IMR-90 (cell line): ENCODE measurements around the gene PC. TPM values are rescaled to one million over a fixed set of nuclear protein-coding genes. Genes with fewer than 3 reads are reported as not detected.

Experiments used
- ATAC-seq: fragments of 200-7000 bp; cut with Tn5 transposase; 2 replicates; pipeline ENCODE4 v1.9.1; 2020; ENCODE audit warnings: low read depth, mild to moderate bottlenecking, moderate library complexity
- BruUV-seq: library from RNA; stranded (reverse); fragments of 400-500 nt; replicated peaks from 2 replicates; lab custom pipeline; 2021; lab: Mats Ljungman, UMichigan
- CTCF ChIA-PET: fragments of 300-600 bp; formaldehyde crosslinking; extraction: SDS; loops from one replicate; lab custom pipeline; 2021; ENCODE audit warnings: antibody characterized with exemption; lab: Yijun Ruan, JAX
- POLR2A ChIA-PET: fragments of 300-600 bp; sonication (Branson Sonifier 250); formaldehyde crosslinking; loops from one replicate; lab custom pipeline; 2022; ENCODE audit warnings: antibody characterized with exemption; ENCODE audit not compliant: unreplicated experiment; lab: Charles Lee
- DNase-seq: peaks from one replicate; pipeline ENCODE4 v3.0.0; 2013
- H2AFZ ChIP-seq: replicated peaks from 2 replicates; pipeline ENCODE3; 2013; ENCODE audit warnings: low read length, mild to moderate bottlenecking; ENCODE audit not compliant: poor library complexity
- H2AK5ac ChIP-seq: 2 replicates; pipeline ENCODE4 v1.6.1; 2013; ENCODE audit warnings: low read depth, low read length, inconsistent platforms
- H2AK9ac ChIP-seq: replicated peaks from 2 replicates; pipeline ENCODE3; 2013; ENCODE audit warnings: mild to moderate bottlenecking, low read depth, low read length, moderate library complexity; ENCODE audit not compliant: poor library complexity
- H2BK120ac ChIP-seq: 2 replicates; pipeline ENCODE4 v1.6.1; 2013; ENCODE audit warnings: low read depth, low read length, inconsistent platforms
- H2BK15ac ChIP-seq: 3 replicates; pipeline ENCODE4 v1.6.1; 2013; ENCODE audit warnings: low read depth, low read length, inconsistent platforms
- H2BK20ac ChIP-seq: 2 replicates; pipeline ENCODE4 v1.6.1; 2013; ENCODE audit warnings: low read depth, mild to moderate bottlenecking, inconsistent platforms, low read length, moderate library complexity
- H2BK5ac ChIP-seq: 2 replicates; pipeline ENCODE4 v1.6.1; 2013; ENCODE audit warnings: mild to moderate bottlenecking, low read depth, low read length, inconsistent platforms; ENCODE audit not compliant: poor library complexity, severe bottlenecking
- H3K14ac ChIP-seq: replicated peaks from 2 replicates; pipeline ENCODE4 v1.6.1; 2013; ENCODE audit warnings: low read depth, low read length, inconsistent platforms
- H3K18ac ChIP-seq: 2 replicates; pipeline ENCODE4 v1.6.1; 2013; ENCODE audit warnings: low read depth, low read length, control low read depth
- H3K23ac ChIP-seq: 2 replicates; pipeline ENCODE4 v1.6.1; 2013; ENCODE audit warnings: low read depth, low read length, inconsistent platforms
- H3K27ac ChIP-seq: 2 replicates; pipeline ENCODE4 v1.5.1; 2013; ENCODE audit warnings: mild to moderate bottlenecking, control low read depth, low read length; ENCODE audit not compliant: insufficient read depth
- H3K27me3 ChIP-seq: 2 replicates; pipeline ENCODE4 v1.6.1; 2013; ENCODE audit warnings: low read length; ENCODE audit not compliant: control insufficient read depth, insufficient read depth
- H3K36me3 ChIP-seq: 2 replicates; pipeline ENCODE4 v1.6.1; 2013; ENCODE audit warnings: low read length, mixed read lengths; ENCODE audit not compliant: control insufficient read depth, insufficient read depth
- H3K4ac ChIP-seq: 2 replicates; pipeline ENCODE4 v1.6.1; 2013; ENCODE audit warnings: low read depth, low read length, inconsistent platforms
- H3K4me1 ChIP-seq: 2 replicates; pipeline ENCODE4 v1.6.1; 2013; ENCODE audit warnings: low read length, mixed read lengths; ENCODE audit not compliant: control insufficient read depth, insufficient read depth
- H3K4me2 ChIP-seq: 2 replicates; pipeline ENCODE4 v1.6.1; 2013; ENCODE audit warnings: low read depth, mild to moderate bottlenecking, control low read depth, low read length, moderate library complexity
- H3K4me3 ChIP-seq: 2 replicates; pipeline ENCODE4 v1.5.1; 2013; ENCODE audit warnings: low read depth, mild to moderate bottlenecking, control low read depth, low read length, moderate library complexity; ENCODE audit not compliant: insufficient read depth
- H3K56ac ChIP-seq: 2 replicates; pipeline ENCODE4 v1.6.1; 2013; ENCODE audit warnings: low read length, inconsistent platforms; ENCODE audit not compliant: insufficient read depth; ENCODE audit errors: extremely low read depth
- H3K79me1 ChIP-seq, 2 experiments: 2 replicates each; pipeline ENCODE4 v1.6.1; 2013; ENCODE audit warnings: low read length in 2 of 2, inconsistent platforms in 1 of 2, low read depth in 1 of 2
- H3K9ac ChIP-seq: 2 replicates; pipeline ENCODE4 v1.6.1; 2013; ENCODE audit warnings: low read depth, low read length, control low read depth
- H3K9me1 ChIP-seq: 2 replicates; pipeline ENCODE4 v1.6.1; 2013; ENCODE audit warnings: low read length, inconsistent platforms; ENCODE audit not compliant: insufficient read depth
- H3K9me3 ChIP-seq: 2 replicates; pipeline ENCODE4 v1.6.1; 2013; ENCODE audit warnings: low read length; ENCODE audit not compliant: control insufficient read depth, insufficient read depth
- H4K20me1 ChIP-seq: 2 replicates; pipeline ENCODE4 v1.6.1; 2013; ENCODE audit warnings: low read length, inconsistent platforms; ENCODE audit not compliant: insufficient read depth
- H4K5ac ChIP-seq: 2 replicates; pipeline ENCODE4 v1.6.1; 2013; ENCODE audit warnings: mild to moderate bottlenecking, low read depth, low read length, control low read depth
- H4K8ac ChIP-seq, 2 experiments: 2 replicates each; pipeline ENCODE4 v1.6.1; 2013; ENCODE audit warnings: low read depth in 2 of 2, low read length in 2 of 2, control low read depth in 1 of 2, inconsistent platforms in 1 of 2
- H4K91ac ChIP-seq: 2 replicates; pipeline ENCODE4 v1.6.1; 2013; ENCODE audit warnings: low read depth, low read length, inconsistent platforms; ENCODE audit not compliant: insufficient read depth
- BHLHE40 ChIP-seq: fragments of 150-350 bp; IDR thresholded peaks from 2 replicates; pipeline ENCODE4 v1.6.1; 2016; ENCODE audit warnings: mild to moderate bottlenecking, low read depth, low read length
- POLR2A ChIP-seq: IDR thresholded peaks from 2 replicates; pipeline ENCODE4 v1.6.1; 2012; ENCODE audit warnings: mild to moderate bottlenecking, low read depth, low read length
- WGBS, 2 experiments: methylation state at CpG; one replicate each; pipeline versions ENCODE4 v1.1.5 to v1.1.7; 2013; ENCODE audit warnings: missing lambda C conversion rate in 2 of 2; ENCODE audit not compliant: insufficient read length in 1 of 2; ENCODE audit errors: extremely low coverage in 2 of 2; 5-methylcytosine and 5-hydroxymethylcytosine counted together
- dilution Hi-C: fragments of 300-500 bp; cut with HindIII; formaldehyde crosslinking; loops from one replicate; pipeline ENCODE4 v1.14.3; 2018; ENCODE audit warnings: low sequenced_read_pairs; ENCODE audit not compliant: unreplicated experiment
- in situ Hi-C: fragments of 300-500 bp; cut with MboI; formaldehyde crosslinking; loops from 3 replicates; pipeline ENCODE4 v1.14.3; 2019; ENCODE audit warnings: low sequenced_read_pairs, inconsistent platforms, mixed read lengths
- intact Hi-C: fragments of 100-400 bp; cut with micrococcal nuclease; formaldehyde crosslinking; loops from 2 replicates; pipeline ENCODE4 v1.10.0; 2022
- polyA plus RNA-seq, 3 experiments: library from polyadenylated mRNA; depleted of rRNA; stranded (reverse); fragments of >200 nt; gene quantifications; 2 replicates each; pipeline ENCODE4 v1.2.3, GENCODE V29; 2012; ENCODE audit warnings: low replicate concordance in 1 of 3
- total RNA-seq: library from RNA; depleted of rRNA; stranded (reverse); fragments of >200 nt; gene quantifications from 2 replicates; pipeline ENCODE4 v1.2.3, GENCODE V29; 2012

PC gene
- total and polyA plus RNA-seq, 2 of the 4 experiments (the other 2 are of a cell fraction) = 13.6 to 15.7 TPM

DNA sequence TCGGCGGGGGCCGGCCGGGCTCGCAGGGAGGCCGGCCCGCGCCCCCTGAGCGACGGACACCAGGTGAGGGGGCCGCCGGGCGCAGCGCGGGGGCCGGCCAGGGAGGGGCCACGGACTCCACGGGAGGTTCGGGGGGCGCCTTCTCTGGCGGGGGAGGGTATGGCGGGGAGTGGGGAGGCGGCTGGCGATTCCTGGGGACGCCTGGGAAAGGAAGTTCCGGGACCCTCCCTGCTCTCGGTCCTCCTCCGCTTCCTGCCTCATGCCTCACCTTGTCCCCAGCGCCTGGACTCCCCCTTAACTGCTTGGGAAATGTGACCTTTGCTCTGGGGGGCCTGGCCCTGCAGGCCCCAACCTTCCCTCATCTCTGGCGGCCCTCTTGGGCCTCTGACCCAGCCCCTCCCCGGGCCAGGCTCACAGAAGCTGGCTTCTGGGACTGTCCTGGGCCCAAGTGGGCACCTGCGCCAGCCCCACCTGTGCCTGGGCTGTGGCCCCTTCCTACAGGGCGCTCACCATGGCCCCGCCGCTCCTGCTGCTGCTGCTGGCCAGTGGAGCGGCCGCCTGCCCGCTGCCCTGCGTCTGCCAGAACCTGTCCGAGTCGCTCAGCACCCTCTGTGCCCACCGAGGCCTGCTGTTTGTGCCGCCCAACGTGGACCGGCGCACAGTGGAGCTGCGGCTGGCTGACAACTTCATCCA is 100.8 kb downstream of the PC start:
- Histone ChIP-seq H4K5ac (peak overlapping the region; percentile 74; the same call in 1 of the 2 replicates), H3K36me3 (peaks cover 22% of the 10 kb centered on the region; the same call in 1 of the 2 replicates), H2AK5ac (peak overlapping the region; percentile 75), H2BK20ac (no peak overlapping the region), H2BK5ac (peak overlapping the region; percentile 13), H3K9me3 (no peaks in the 10 kb centered on the region), H2BK120ac (no peak overlapping the region), H3K79me1 (peaks cover 3 to 30% of the 10 kb centered on the region in 2 experiments; a peak in 2 of 4 replicates), H3K18ac (no peak overlapping the region), H4K8ac (peak overlapping the region in 1 of 2 experiments; percentile 85; a peak in 2 of 4 replicates), H3K4ac (peak overlapping the region; percentile 80), H3K4me1 (peaks cover 4% of the 10 kb centered on the region), H3K56ac (peak overlapping the region; percentile 65; the same call in 1 of the 2 replicates), H2BK15ac (no peak overlapping the region), H2AK9ac (peak overlapping the region; percentile 99), H2AFZ (peak overlapping the region; percentile 93), H3K4me3 (peak overlapping the region; percentile 57), H3K4me2 (peak overlapping the region; percentile 87), H4K91ac (peak overlapping the region; percentile 72; the same call in 1 of the 2 replicates), H3K9me1 (peaks cover 15% of the 10 kb centered on the region; the same call in 1 of the 2 replicates), H3K23ac (peak overlapping the region; percentile 52; the same call in 1 of the 2 replicates), H3K14ac (peak overlapping the region; percentile 64), H4K20me1 (peaks cover 6% of the 10 kb centered on the region; the same call in 1 of the 2 replicates), H3K9ac (peak overlapping the region; percentile 76; the same call in 1 of the 2 replicates), H3K27me3 (no peaks in the 10 kb centered on the region), H3K27ac (peak overlapping the region; percentile 56; the same call in 1 of the 2 replicates)
- WGBS, 2 experiments = 77% methylated on average over 10 of the region's 47 CpGs; no CpG with 5 or more reads in 1 of the 2 experiments
- POLR2A ChIA-PET = no interaction called here
- in situ Hi-C loops = no loop called here
- no peak for ATAC-seq
- no TSS peak for BruUV-seq
- dilution Hi-C loops = no loop called here
- no peak for DNase-seq
- intact Hi-C loops = loop anchor here (5.0 kb wide), 2 partner anchors 115 to 175 kb away; no protein-coding TSS in a partner anchor
- CTCF ChIA-PET = no interaction called here
- TF ChIP-seq BHLHE40 (no peak), POLR2A (0 out of 2 replicates have a peak, but pooled peaks have one; percentile 1)
